ENCODE measurements around the gene SLC22A5.

- TF ChIP-seq CTCF (IDR thresholded peaks at IDR 0.05; ENCODE audit: low read length), result no peak
- TF ChIP-seq EZH2 (optimal IDR thresholded peaks at IDR 0.05; ENCODE audit: low read depth, low read length), result no peak
Measured at GRCh38 chr5:132369007-132369473, 470 bp upstream of the SLC22A5 start.

All from MM.1S (cell line).